Skeletal muscle cell (primary cell): ENCODE data around the gene NSMF.
"Not testable (repeated sequence)": the region's sequence is repeated elsewhere in the genome, so short reads cannot be mapped to it uniquely, and the experiment has no call there.

Experiments
- DNase-seq: peaks from one replicate; pipeline ENCODE4 v3.0.0-alpha.2; 2010; ENCODE audit warnings: low read depth
- H3K4me3 ChIP-seq: 2 replicates; pipeline ENCODE4 v1.5.1; 2011; ENCODE audit warnings: low read depth, mild to moderate bottlenecking, control low read depth, low read length, moderate library complexity

Gene NSMF

GRCh38 chr9:137422604-137423513, 36.3 kb downstream of the NSMF start, which contains the start of the genes EXD3 and NOXA1:
Gene EXD3 (minus strand): TSS chr9:137423162. CDS start chr9:137395357, 27,805 bp downstream.
Gene NOXA1 (plus strand): TSS chr9:137423393. CDS start chr9:137423530, 137 bp downstream.
- peak; percentile 56 for DNase-seq

DNA sequence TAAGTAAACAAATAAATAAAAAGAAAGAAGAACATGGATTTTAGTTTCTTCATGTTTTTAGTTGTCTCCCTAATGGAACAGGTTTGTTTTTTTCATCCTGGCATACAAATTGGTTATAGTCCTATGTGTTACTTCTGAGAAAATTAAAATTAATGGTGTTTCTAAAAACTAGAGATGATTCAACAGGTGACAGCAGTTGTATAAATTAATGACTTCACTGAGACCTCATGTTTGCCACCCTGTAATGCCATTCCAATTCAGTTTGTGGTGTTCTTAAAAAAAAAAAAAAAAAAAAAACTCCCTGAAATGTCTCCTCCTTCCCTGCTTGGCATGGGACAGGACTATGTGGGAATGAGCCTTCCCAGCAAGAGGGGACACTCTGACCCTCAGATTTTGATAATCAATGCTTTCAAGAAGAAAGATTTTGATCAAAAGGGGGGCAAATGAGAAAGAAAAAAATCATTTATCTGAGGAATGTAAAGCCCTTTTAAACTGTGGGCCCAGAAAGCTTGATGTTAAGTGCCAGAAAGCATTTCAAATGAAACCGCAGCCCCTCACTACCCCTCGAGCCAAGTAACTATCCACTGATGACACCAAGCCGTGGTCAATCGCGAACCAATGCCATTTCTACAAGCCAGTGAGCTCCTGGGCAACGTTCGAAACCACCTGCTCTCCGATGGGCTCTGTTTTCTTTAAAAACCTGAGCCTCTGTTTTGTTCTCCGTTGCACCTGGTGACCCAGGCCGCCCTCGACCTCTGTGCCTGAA, 37.1 kb downstream of the NSMF start:
- DNase-seq: no peak
- H3K4me3 ChIP-seq: peak overlapping the region; percentile 79

More at GRCh38 chr9:137422604-137423513, 36.3 kb downstream of the NSMF start, which contains the start of the genes EXD3 and NOXA1:
- H3K4me3 ChIP-seq: peak within 1 kb of the TSS; percentile 79

DNA sequence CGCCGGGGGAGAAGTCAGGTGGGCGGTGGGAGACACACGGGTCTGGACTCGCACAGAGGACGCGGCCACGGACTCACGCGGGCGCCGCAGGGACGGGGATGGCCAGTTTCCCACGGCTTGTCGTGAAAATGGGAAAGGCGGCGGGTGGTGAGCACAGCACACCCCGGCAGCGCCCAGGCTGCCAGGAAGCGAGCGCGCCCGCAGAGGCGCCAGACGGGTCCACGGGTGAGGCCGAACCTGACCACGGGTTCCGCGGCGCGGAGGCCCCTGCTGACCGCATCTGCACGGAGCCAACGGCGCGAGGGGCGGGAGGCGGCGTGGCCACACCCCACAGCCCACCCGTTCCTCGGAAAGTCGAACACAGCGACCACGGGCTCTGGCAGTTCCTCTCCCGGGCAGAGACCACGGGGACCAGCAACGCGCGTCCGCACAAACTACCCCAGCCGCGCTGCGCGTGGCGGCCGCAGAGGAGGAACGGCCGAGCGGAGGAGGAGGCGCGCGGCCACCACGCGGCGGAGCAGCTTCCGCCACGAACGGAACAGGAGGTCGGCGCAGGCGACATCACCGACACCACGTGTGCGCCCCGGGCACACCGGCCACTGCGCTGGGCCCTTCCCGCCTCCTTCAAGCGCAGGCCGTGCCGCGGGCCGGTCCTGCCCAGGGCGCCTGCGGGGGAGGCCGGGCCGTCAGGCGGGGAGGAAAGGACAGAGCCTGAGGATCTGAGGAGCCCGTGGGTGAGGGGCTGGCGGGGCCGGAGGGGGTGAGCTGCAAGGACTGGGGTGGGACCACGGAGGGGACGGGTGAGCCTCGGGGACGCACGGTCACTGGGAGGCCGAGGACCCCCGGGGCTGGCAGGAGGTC, 41.7 kb downstream of the NSMF start:
- no peak for DNase-seq
- peak overlapping the region; percentile 26 for H3K4me3 ChIP-seq

DNA sequence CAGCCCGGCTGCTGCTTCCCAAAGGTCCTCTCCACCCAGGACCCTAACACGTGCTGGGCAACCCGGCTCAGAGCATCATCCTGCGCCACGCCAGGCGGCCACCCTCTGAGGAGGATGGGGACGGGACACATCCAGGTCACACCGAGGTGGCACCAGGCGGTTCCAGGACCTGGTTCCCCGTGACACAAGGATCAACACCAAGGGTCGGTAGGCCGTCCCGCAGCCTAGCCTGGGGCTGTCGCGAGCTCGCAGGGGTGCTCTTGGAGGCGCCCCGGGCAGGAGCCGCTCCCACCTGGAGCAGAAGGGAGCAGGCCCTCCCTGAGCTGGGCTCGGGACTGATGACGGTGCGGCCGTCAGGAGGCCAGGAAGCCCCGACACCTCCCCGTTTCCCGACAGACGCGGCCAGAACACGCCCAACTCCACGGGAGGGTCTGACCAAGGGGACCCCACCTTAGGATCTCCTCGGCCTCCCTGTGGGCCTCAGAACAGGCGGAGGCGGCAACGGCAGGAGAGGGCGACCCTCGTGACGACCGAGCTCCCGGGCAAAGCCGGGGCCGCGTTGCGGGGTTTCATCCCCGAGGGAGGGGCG, 42.5 kb downstream of the NSMF start:
- H3K4me3 ChIP-seq: no peak overlapping the region
- DNase-seq: no peak

DNA sequence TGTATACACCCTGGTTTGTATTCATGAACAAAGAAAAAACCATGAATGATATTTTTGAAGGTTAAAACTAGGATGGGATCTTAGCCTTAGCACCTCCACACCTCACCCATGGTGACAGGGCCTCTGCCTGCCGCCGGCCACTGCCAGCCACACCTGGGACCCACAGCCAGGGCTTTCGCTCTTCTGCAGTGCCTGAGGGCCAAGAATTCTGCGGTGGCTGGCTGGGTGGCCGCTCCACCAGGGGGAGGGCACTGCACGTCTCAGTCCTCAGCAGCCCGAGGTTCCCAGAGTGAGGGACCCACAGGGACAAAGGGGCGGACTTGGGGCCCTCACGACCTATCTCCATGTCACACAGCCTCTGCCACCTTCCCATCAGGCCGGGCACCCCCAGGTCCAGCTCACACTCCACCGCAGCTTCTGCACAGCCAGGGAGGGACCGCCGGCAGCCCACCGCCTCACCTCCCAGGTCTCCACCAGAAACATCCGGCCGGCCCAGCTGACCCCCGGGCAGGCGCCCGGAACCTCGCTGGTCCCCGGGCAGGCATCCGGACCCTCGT, 43.0 kb downstream of the NSMF start:
- H3K4me3 ChIP-seq: no peak overlapping the region
- DNase-seq: no peak

DNA sequence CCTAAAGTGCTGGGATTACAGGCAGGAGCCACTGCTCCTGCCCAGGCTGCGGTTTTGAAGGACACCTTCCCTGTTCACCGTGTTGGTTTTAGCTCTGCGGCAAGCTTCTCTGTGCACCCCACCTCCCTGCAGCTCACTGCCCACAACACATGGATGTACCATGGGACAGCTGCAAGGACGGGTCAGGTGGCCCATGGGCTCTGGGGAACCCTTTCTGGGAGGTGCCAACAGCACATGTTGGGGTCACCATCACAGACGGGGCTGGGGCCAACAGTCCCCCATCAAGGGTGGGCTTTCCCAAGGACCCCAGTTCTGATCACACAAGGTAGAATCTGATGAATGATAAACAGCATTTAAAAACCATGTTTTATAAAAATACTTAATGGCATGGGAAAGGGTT, 43.7 kb downstream of the NSMF start:
- H3K4me3 ChIP-seq: no peak overlapping the region
- no peak for DNase-seq

DNA sequence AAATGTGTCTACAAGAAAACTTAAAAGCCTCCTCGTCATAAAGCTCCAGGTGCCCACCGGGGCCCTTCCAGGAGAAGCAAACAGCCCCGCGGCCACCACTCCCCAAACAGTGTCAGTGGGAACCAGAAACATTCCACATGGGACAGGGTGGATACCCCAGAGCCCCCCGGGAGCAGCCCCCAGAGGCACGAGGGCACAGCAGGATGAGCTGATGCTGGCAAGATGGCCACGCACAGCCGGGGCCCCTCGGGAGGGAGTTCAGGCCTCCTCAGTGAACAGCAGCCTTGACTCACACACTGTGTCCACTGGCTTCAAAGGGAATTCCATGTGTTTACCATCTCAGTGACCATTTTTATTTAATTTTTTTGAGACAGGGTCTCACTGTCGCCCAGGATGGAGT, 46.7 kb downstream of the NSMF start:
- H3K4me3 ChIP-seq: no peak overlapping the region
- no peak for DNase-seq

- H3K4me3 ChIP-seq: no peak overlapping the region
- peak; percentile 51 for DNase-seq
Measured at GRCh38 chr9:137411645-137412380, 47.3 kb downstream of the NSMF start.

GRCh38 chr9:137411260-137411644, 47.9 kb downstream of the NSMF start:
- no peak overlapping the region for H3K4me3 ChIP-seq
- no peak for DNase-seq

- DNase-seq: no peak
- no peak overlapping the region for H3K4me3 ChIP-seq
Measured at GRCh38 chr9:137410891-137411249, 48.3 kb downstream of the NSMF start.

DNA sequence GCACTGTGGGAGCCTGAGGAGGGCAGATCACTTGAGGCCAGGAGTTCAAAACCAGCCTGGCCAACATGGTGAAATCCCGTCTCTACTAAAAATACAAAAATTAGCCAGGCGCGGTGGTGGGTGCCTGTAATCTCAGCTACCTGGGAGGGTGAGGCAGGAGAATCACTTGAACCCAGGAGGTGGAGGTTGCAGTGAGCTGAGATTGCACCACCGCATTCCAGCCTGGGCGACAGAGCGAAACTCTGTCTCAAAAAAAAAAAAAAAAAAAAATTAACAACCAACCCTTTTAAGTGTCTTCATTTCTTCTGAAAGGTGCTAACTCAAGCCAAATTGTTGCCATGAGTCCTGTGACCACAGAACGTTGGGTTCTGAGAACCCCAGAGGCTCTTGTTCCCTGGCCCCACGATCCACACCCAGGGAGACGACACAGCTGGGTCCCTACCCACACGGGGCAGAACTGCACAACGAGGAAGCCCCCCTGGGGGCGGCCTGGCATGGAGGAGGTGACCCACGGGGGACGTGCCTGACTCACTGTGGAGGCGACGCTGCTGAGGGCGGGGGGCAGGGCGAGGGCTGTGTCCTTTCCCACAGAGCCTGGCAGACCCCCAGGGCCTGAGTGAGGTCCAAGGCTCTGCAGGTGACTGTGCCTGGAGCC, 48.8 kb downstream of the NSMF start:
- H3K4me3 ChIP-seq, DNase-seq: not testable (repeated sequence)

DNA sequence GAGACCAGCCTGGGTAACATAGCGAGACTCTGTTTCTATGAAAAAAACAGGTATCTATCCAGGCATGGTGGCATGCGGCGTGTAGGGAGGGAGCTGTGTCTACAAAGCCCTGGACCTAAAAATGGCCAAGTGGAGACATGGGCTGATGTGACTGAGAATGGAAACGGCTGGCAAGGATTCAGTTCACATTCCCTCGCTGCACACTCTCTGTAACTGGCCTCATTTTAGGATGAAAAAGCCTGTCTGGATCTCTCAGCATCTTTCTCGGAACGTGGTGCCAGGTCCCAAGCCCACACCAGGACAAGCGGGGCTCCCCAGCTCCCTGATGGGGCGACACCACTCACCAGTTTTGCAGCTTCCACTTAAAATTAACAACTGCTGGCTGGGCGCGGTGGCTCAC, 49.6 kb downstream of the NSMF start:
- no peak for DNase-seq
- no peak overlapping the region for H3K4me3 ChIP-seq

DNA sequence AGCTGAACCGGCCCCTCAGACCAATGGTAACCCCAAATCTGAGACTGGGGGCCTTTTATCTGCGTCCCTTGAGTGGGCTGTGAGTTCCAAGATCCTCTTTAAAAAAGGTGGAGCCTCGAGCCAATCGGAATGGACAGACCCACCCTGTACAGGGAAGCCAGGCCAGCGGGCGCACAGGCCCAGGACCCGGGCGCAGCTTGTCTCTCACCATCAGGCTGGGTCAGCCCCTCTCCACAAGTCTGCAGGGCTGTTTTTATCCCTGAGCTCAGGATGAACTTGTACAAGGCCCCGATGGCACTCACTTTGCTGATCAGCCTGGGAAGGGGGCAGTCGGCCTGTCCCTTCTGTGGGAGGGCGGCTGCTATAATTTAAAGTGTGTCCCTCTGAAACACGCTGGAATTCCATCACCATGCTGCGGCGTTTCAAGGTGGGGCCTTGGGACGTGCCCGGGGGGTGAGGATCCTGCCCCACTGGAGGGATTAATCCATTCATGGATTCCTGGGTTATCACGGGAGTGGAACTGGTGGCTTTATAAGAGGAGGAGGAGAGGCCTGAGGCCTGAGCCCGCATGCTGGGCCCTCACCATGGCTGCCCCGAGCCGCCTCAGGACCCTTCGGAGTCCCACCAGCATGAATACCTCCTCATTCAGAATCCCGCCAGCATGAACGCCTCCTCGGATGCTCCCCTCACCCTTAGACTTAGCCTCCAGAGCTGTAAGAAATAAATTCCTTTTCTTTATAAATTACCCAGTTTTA, 50.3 kb downstream of the NSMF start:
- no peak for DNase-seq
- no peak overlapping the region for H3K4me3 ChIP-seq

DNA sequence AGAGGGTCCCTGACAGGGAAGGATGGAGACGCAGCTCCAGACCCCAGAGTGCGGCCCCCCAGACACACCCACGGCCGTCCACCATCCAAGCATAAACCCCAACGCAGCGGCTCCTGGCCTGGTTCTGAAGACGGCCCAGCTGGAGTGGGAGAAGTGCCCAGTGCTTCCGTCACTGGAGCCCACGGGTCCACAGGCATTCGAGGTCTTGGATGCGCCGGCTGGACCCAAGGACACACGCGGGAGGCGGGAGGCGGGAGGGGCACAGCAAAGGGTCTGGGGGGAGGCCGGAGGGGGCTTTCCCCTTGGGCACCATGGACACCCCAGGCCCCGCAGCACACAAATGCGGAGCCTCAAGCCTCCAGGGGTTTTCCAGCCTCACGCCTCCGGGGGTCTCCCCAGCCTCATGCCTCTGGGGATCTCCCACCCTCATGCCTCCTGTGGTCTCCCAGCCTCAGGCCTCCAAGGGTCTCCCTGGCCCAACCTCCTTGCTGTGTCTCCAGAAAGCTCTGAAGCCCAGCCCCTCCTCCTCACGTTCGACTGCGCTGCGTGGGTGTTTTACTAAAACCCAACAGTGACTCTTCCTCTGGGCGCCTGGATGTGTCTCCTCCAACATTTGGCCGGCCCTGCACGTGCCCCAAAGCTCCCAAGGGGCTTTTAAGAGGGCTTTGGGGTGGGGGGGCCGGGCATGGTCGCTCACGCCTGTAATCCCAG, 51.4 kb downstream of the NSMF start:
- DNase-seq: no peak
- H3K4me3 ChIP-seq: peak overlapping the region; percentile 38

DNA sequence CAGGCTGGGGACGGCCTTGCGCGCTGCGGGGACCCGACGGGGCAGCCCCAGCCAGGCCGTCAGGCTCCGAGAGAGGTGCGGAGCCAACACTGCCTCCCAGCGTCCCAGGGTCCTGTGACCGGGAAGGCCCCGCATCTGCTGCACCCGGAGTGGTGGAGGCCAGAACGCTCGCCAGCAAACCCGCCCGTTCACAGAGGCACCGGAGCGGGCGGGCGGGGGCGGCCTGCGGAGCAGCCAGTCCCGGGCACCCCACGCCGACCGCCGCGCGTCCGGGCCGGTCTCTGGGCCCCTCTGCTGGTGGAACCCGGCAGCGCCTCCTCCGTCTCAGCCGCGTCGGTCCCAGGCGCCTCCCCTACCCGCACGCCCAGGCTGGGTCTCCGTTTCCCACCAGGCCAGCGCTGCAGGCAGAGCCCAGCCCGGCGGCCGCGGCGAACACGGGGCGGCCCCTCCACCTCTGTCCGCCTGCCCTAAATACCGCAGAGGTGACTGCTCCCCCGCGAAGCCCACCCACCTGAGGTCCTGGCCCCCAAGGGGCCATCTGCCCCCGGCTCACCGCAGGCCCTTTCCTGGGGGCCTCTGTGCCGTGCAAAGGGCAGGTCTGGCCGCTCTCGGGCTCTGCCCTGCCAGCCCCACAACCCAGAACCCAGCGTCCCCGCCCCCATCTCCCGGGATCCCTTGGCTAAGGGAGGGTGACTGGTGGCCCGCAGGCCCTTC, 52.1 kb downstream of the NSMF start:
- no peak for DNase-seq

More for the DNA sequence above, 52.1 kb downstream of the NSMF start:
- H3K4me3 ChIP-seq: peak overlapping the region; percentile 38
